H9 (cell line): ENCODE measurements around the gene SLC17A5. TPM values are rescaled to one million over a fixed set of nuclear protein-coding genes. Genes with fewer than 3 reads are reported as not detected.

Source experiments
- DNase-seq: peaks from one replicate; pipeline ENCODE4 v3.0.0-alpha.2; 2017
- H2AFZ ChIP-seq: one replicate; pipeline ENCODE4 v1.6.1; 2013; ENCODE audit warnings: mild to moderate bottlenecking, low read length, control low read depth, moderate library complexity
- H2AK5ac ChIP-seq: 2 replicates; pipeline ENCODE4 v1.6.1; 2013; ENCODE audit warnings: low read length, control low read depth, mixed read lengths; ENCODE audit not compliant: insufficient read length
- H2BK120ac ChIP-seq: one replicate; pipeline ENCODE4 v1.6.1; 2013; ENCODE audit warnings: low read depth, mild to moderate bottlenecking, low read length, control low read depth, inconsistent platforms; ENCODE audit not compliant: poor library complexity, severe bottlenecking
- H2BK12ac ChIP-seq: 2 replicates; pipeline ENCODE4 v1.6.1; 2013; ENCODE audit warnings: low read length, control low read depth, mixed read lengths, low read depth; ENCODE audit not compliant: insufficient read length
- H2BK15ac ChIP-seq: 2 replicates; pipeline ENCODE4 v1.6.1; 2013; ENCODE audit warnings: low read depth, low read length, control low read depth
- H2BK20ac ChIP-seq: one replicate; pipeline ENCODE4 v1.6.1; 2013; ENCODE audit warnings: low read depth, mild to moderate bottlenecking, low read length, control low read depth, inconsistent platforms; ENCODE audit not compliant: poor library complexity, severe bottlenecking
- H2BK5ac ChIP-seq: 2 replicates; pipeline ENCODE4 v1.6.1; 2013; ENCODE audit warnings: low read length, control low read depth, mixed read lengths; ENCODE audit not compliant: insufficient read length
- H3K14ac ChIP-seq: 2 replicates; pipeline ENCODE4 v1.6.1; 2013; ENCODE audit warnings: low read length, control low read depth; ENCODE audit not compliant: insufficient read depth
- H3K18ac ChIP-seq: 2 replicates; pipeline ENCODE4 v1.6.1; 2013; ENCODE audit warnings: low read depth, mild to moderate bottlenecking, mixed read lengths, low read length, control low read depth; ENCODE audit not compliant: insufficient read length
- H3K23ac ChIP-seq: 2 replicates; pipeline ENCODE4 v1.6.1; 2013; ENCODE audit warnings: low read length, control low read depth, mixed read lengths, low read depth; ENCODE audit not compliant: insufficient read length
- H3K23me2 ChIP-seq: 2 replicates; pipeline ENCODE4 v1.6.1; 2013; ENCODE audit warnings: low read depth, mild to moderate bottlenecking, mixed read lengths, low read length, control low read depth; ENCODE audit not compliant: insufficient read length, poor library complexity, severe bottlenecking
- H3K27ac ChIP-seq: 2 replicates; pipeline ENCODE4 v1.5.1; 2013; ENCODE audit warnings: low read length, control low read depth, mixed read lengths, low read depth; ENCODE audit not compliant: insufficient read length
- H3K27me3 ChIP-seq: 2 replicates; pipeline ENCODE4 v1.6.1; 2013; ENCODE audit warnings: low read length, control low read depth, inconsistent platforms; ENCODE audit not compliant: insufficient read depth
- H3K4ac ChIP-seq: 2 replicates; pipeline ENCODE4 v1.6.1; 2013; ENCODE audit warnings: low read depth, mild to moderate bottlenecking, control low read depth, inconsistent platforms, low read length, moderate library complexity
- H3K4me1 ChIP-seq: 2 replicates; pipeline ENCODE4 v1.6.1; 2013; ENCODE audit warnings: low read length, control low read depth, inconsistent platforms; ENCODE audit not compliant: insufficient read depth
- H3K4me2 ChIP-seq: 2 replicates; pipeline ENCODE4 v1.6.1; 2013; ENCODE audit warnings: low read length, control low read depth, mixed read lengths; ENCODE audit not compliant: insufficient read length, insufficient read depth
- H3K56ac ChIP-seq: 2 replicates; pipeline ENCODE4 v1.6.1; 2013; ENCODE audit warnings: low read depth, mild to moderate bottlenecking, mixed read lengths, low read length, control low read depth; ENCODE audit not compliant: insufficient read length
- H3K79me1 ChIP-seq: 2 replicates; pipeline ENCODE4 v1.6.1; 2013; ENCODE audit warnings: low read depth, mild to moderate bottlenecking, moderate library complexity, low read length, control low read depth, inconsistent platforms; ENCODE audit not compliant: insufficient read depth, poor library complexity, severe bottlenecking
- H3K79me2 ChIP-seq: 2 replicates; pipeline ENCODE4 v1.6.1; 2013; ENCODE audit warnings: low read length, control low read depth, inconsistent platforms; ENCODE audit not compliant: insufficient read depth
- H3K9ac ChIP-seq: 2 replicates; pipeline ENCODE4 v1.6.1; 2013; ENCODE audit warnings: low read length, control low read depth, mixed read lengths; ENCODE audit not compliant: insufficient read length; ENCODE audit errors: extremely low read depth
- H3K9me3 ChIP-seq: one replicate; pipeline ENCODE4 v1.6.1; 2013; ENCODE audit warnings: low read depth, low read length, inconsistent platforms; ENCODE audit not compliant: control insufficient read depth
- H3T11ph ChIP-seq: one replicate; pipeline ENCODE4 v1.6.1; 2013; ENCODE audit warnings: mild to moderate bottlenecking, low read length, control low read depth, inconsistent platforms
- H4K20me1 ChIP-seq: one replicate; pipeline ENCODE4 v1.6.1; 2013; ENCODE audit not compliant: control insufficient read depth, insufficient read length, insufficient read depth
- H4K5ac ChIP-seq: 2 replicates; pipeline ENCODE4 v1.6.1; 2013; ENCODE audit warnings: low read depth, mild to moderate bottlenecking, mixed read lengths, low read length, control low read depth; ENCODE audit not compliant: insufficient read length
- H4K8ac ChIP-seq: replicated peaks from 2 replicates; pipeline ENCODE4 v1.6.1; 2013; ENCODE audit warnings: low read length, control low read depth, mixed read lengths, low read depth; ENCODE audit not compliant: insufficient read length
- H4K91ac ChIP-seq: 2 replicates; pipeline ENCODE4 v1.6.1; 2013; ENCODE audit warnings: low read depth, mild to moderate bottlenecking, moderate library complexity, mixed read lengths, low read length, control low read depth; ENCODE audit not compliant: insufficient read length
- H3K27ac Mint-ChIP-seq, 3 experiments: 2 replicates in 2 of 3; 3 replicates in 1 of 3; pipeline ENCODE4 v1.8.0; 2020 to 2021; ENCODE audit warnings: mixed read lengths in 3 of 3, mild to moderate bottlenecking in 1 of 3, moderate library complexity in 1 of 3
- H3K27me3 Mint-ChIP-seq: 2 replicates; pipeline ENCODE4 v1.8.0; 2021; ENCODE audit warnings: low read depth, mild to moderate bottlenecking, moderate library complexity, mixed read lengths
- H3K36me3 Mint-ChIP-seq, 3 experiments: 2 replicates in 2 of 3; 3 replicates in 1 of 3; pipeline ENCODE4 v1.8.0; 2020 to 2021; ENCODE audit warnings: low read depth in 3 of 3, mixed read lengths in 3 of 3; ENCODE audit not compliant: insufficient read depth in 1 of 3
- H3K4me1 Mint-ChIP-seq, 2 experiments: 2 replicates each; pipeline ENCODE4 v1.8.0; 2020; ENCODE audit warnings: mixed read lengths in 2 of 2
- H3K4me3 Mint-ChIP-seq, 2 experiments: 2 replicates in 1 of 2; 3 replicates in 1 of 2; pipeline ENCODE4 v1.8.0; 2020 to 2021; ENCODE audit warnings: mild to moderate bottlenecking in 2 of 2, mixed read lengths in 2 of 2, moderate library complexity in 1 of 2
- H3K9me3 Mint-ChIP-seq, 2 experiments: 2 replicates in 1 of 2; 3 replicates in 1 of 2; pipeline ENCODE4 v1.8.0; 2020; ENCODE audit warnings: mild to moderate bottlenecking in 2 of 2, mixed read lengths in 2 of 2, moderate library complexity in 1 of 2
- WGBS: extraction: QIAGEN DNeasy Blood & Tissue Kit; methylation state at CpG from one replicate; pipeline ENCODE4 v1.1.7; 2013; ENCODE audit warnings: missing lambda C conversion rate, low lambda C conversion rate, mixed read lengths; ENCODE audit not compliant: insufficient read length; ENCODE audit errors: extremely low coverage; 5-methylcytosine and 5-hydroxymethylcytosine counted together
- total RNA-seq: library from RNA; stranded (reverse); gene quantifications from 2 replicates; pipeline ENCODE4 v1.2.1, GENCODE V29; 2021
- TF ChIP-seq, protein P1 (sequence below): fragments of 200-600 bp; sonication (generic); conservative IDR thresholded peaks from 3 replicates; pipeline ENCODE4 v1.8.0; 2021; ENCODE audit warnings: antibody characterized with exemption, mild to moderate bottlenecking

SLC17A5 gene
- total RNA-seq, 1 experiment from 2014 or later, result 8.9 TPM

DNA sequence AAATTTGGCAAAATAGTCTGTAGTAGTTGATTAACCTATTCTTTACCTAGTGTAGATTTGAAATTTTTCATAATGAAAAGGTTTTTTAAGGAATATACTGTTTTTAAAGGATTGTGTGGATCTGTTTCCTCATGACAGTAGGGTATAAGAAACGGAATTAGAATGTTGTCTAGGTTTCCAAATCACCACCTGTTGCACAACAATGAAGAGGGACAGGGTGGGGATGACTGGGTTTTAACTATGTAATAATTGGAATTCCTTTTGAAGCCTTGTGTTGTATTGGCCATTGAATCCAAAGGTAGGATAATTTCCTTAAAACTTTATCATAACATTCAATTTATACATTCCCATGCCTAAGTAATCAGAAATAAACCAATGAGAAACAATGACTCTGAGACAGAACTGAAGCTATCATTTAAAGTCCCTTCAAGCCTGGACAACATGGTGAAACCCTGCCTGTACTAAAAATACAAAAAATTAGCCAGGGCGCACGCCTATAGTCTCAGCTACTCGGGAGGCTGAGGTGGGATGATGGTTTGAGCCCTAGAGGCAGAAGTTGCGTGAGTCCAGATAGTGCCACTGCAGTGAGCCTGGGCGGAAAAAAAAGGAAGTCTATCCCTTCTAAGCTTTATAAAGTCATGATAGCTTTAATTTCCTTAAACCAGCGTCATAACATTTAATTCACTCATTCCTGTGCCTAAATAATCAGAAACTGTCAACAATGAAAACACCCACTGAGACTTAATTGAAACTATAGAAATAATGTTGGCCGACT lies 18.3 kb upstream of the SLC17A5 start:
- no peak overlapping the region for H3K4me3 Mint-ChIP-seq
- H3K27ac ChIP-seq, result no peak overlapping the region
- WGBS, result no CpG with 5 or more reads among the region's 8 CpGs

More for the DNA sequence above, 18.3 kb upstream of the SLC17A5 start:
- Histone ChIP-seq H3K4me2 (no peak overlapping the region), H3K4ac (no peak overlapping the region), H4K20me1 (no peaks in the 10 kb centered on the region), H3T11ph (no peak overlapping the region), H2BK20ac (no peak overlapping the region), H2BK120ac (no peak overlapping the region), H4K91ac (no peak overlapping the region), H3K9ac (no peak overlapping the region), H3K18ac (no peak overlapping the region), H3K4me1 (no peaks in the 10 kb centered on the region), H2AK5ac (no peak overlapping the region), H3K9me3 (no peaks in the 10 kb centered on the region), H2AFZ (no peak overlapping the region), H2BK15ac (no peak overlapping the region), H4K5ac (no peak overlapping the region), H3K14ac (no peak overlapping the region), H3K23ac (no peak overlapping the region), H2BK12ac (no peak overlapping the region), H3K56ac (no peak overlapping the region), H3K27me3 (no peaks in the 10 kb centered on the region), H4K8ac (no peak overlapping the region), H3K79me2 (no peaks in the 10 kb centered on the region), H3K79me1 (no peaks in the 10 kb centered on the region), H2BK5ac (no peak overlapping the region), H3K23me2 (no peaks in the 10 kb centered on the region)
- peaks cover 0 to 2% of the 10 kb centered on the region in 2 experiments; a peak in 1 of 4 replicates for H3K4me1 Mint-ChIP-seq
- H3K9me3 Mint-ChIP-seq, result no peaks in the 10 kb centered on the region
- TF ChIP-seq, protein P1, sequence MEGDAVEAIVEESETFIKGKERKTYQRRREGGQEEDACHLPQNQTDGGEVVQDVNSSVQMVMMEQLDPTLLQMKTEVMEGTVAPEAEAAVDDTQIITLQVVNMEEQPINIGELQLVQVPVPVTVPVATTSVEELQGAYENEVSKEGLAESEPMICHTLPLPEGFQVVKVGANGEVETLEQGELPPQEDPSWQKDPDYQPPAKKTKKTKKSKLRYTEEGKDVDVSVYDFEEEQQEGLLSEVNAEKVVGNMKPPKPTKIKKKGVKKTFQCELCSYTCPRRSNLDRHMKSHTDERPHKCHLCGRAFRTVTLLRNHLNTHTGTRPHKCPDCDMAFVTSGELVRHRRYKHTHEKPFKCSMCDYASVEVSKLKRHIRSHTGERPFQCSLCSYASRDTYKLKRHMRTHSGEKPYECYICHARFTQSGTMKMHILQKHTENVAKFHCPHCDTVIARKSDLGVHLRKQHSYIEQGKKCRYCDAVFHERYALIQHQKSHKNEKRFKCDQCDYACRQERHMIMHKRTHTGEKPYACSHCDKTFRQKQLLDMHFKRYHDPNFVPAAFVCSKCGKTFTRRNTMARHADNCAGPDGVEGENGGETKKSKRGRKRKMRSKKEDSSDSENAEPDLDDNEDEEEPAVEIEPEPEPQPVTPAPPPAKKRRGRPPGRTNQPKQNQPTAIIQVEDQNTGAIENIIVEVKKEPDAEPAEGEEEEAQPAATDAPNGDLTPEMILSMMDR, result no peak
- no peak for DNase-seq
- H3K27ac Mint-ChIP-seq, result no peak overlapping the region
- H3K27me3 Mint-ChIP-seq, result no peaks in the 10 kb centered on the region; the same call in 1 of the 2 replicates
- H3K36me3 Mint-ChIP-seq, result no peaks in the 10 kb centered on the region
